ENCODE results near the gene ADAMTS3.

GRCh38 chr4:72365016-72365415 lies 204.0 kb downstream of the ADAMTS3 start:
- TF ChIP-seq EP300 (IDR thresholded peaks at IDR 0.05) (no peak), CTCF (IDR thresholded peaks at IDR 0.05) (no peak), RAD21 (conservative IDR thresholded peaks at IDR 0.05 in 1 of 2, IDR thresholded peaks at IDR 0.05 in 1 of 2) (no peak), REST (IDR thresholded peaks at IDR 0.05) (no peak)
